ENCODE results near the gene SMYD1. TPM values are rescaled to one million over a fixed set of nuclear protein-coding genes. Genes with fewer than 3 reads are reported as not detected.

The SMYD1 gene
- total RNA-seq, 3 donors from 2014 or later (not counting 1 experiment from before 2014, with no cell fraction given): not detected

- Mint-ChIP-seq H3K27me3 (ENCODE audit: low read depth in 2 of 2) (peaks cover 2 to 29% of the 10 kb centered on the region in 2 donors), H3K36me3 (no peaks in the 10 kb centered on the region), H3K27ac (no peak overlapping the region), H3K9me3 (no peaks in the 10 kb centered on the region), H3K4me1 (no peaks in the 10 kb centered on the region), H3K4me3 (no peak overlapping the region)
- Histone ChIP-seq H3K27me3 (ENCODE audit: control insufficient read depth, insufficient read depth, low read length) (no peaks in the 10 kb centered on the region), H3K36me3 (ENCODE audit: control insufficient read depth, insufficient read depth, low read length) (no peaks in the 10 kb centered on the region), H3K9me3 (ENCODE audit: control insufficient read depth, insufficient read depth, low read length) (no peaks in the 10 kb centered on the region), H3K4me1 (ENCODE audit: control insufficient read depth, insufficient read depth, low read length) (no peaks in the 10 kb centered on the region), H3K4me3 (ENCODE audit: low read length) (no peak overlapping the region), H3K27ac (ENCODE audit: low read length) (no peak overlapping the region)
- 82% methylated on average over 5 of the region's 5 CpGs for WGBS (ENCODE audit: insufficient coverage)
- intact Hi-C loops (cut with micrococcal nuclease): no loop called here
- no peak for TF ChIP-seq CTCF (IDR thresholded peaks at IDR 0.05)
- ATAC-seq (no peak), DNase-seq (no peak)
Observed at GRCh38 chr2:88114889-88115288, 47.3 kb downstream of the SMYD1 start.

- H3K4me3 ChIP-seq (ENCODE audit: low read length): no peak overlapping the region
- no peak for DNase-seq
- intact Hi-C loops (cut with micrococcal nuclease): no loop called here
- Mint-ChIP-seq H3K27me3 (ENCODE audit: low read depth in 2 of 2) (peaks cover 3 to 33% of the 10 kb centered on the region in 2 donors), H3K4me3 (no peak overlapping the region), H3K27ac (no peak overlapping the region), H3K36me3 (no peaks in the 10 kb centered on the region), H3K4me1 (no peaks in the 10 kb centered on the region), H3K9me3 (no peaks in the 10 kb centered on the region)
- H3K4me1 ChIP-seq (ENCODE audit: control insufficient read depth, insufficient read depth, low read length): no peaks in the 10 kb centered on the region
- no peak for ATAC-seq
- no peak for TF ChIP-seq CTCF (IDR thresholded peaks at IDR 0.05)
- H3K36me3 ChIP-seq (ENCODE audit: control insufficient read depth, insufficient read depth, low read length): no peaks in the 10 kb centered on the region
- WGBS (ENCODE audit: insufficient coverage): 97% methylated on average over 8 of the region's 10 CpGs
- no peaks in the 10 kb centered on the region for H3K27me3 ChIP-seq (ENCODE audit: control insufficient read depth, insufficient read depth, low read length)
- no peaks in the 10 kb centered on the region for H3K9me3 ChIP-seq (ENCODE audit: control insufficient read depth, insufficient read depth, low read length)
- H3K27ac ChIP-seq (ENCODE audit: low read length): no peak overlapping the region
Observed at GRCh38 chr2:88115825-88116518, 48.3 kb downstream of the SMYD1 start.

- Histone ChIP-seq H3K27ac (ENCODE audit: low read length) (no peak overlapping the region), H3K36me3 (ENCODE audit: control insufficient read depth, insufficient read depth, low read length) (no peaks in the 10 kb centered on the region), H3K4me1 (ENCODE audit: control insufficient read depth, insufficient read depth, low read length) (no peaks in the 10 kb centered on the region), H3K4me3 (ENCODE audit: low read length) (no peak overlapping the region), H3K27me3 (ENCODE audit: control insufficient read depth, insufficient read depth, low read length) (no peaks in the 10 kb centered on the region), H3K9me3 (ENCODE audit: control insufficient read depth, insufficient read depth, low read length) (no peaks in the 10 kb centered on the region)
- Mint-ChIP-seq H3K27ac (no peak overlapping the region), H3K4me1 (no peaks in the 10 kb centered on the region), H3K36me3 (no peaks in the 10 kb centered on the region), H3K9me3 (no peaks in the 10 kb centered on the region), H3K4me3 (no peak overlapping the region), H3K27me3 (ENCODE audit: low read depth in 2 of 2) (peaks cover 9 to 42% of the 10 kb centered on the region in 2 donors)
- DNase-seq (no peak), ATAC-seq (no peak)
- intact Hi-C loops (cut with micrococcal nuclease): no loop called here
- no peak for TF ChIP-seq CTCF (IDR thresholded peaks at IDR 0.05)
- 91% methylated on average over 18 of the region's 18 CpGs for WGBS (ENCODE audit: insufficient coverage)
Observed at GRCh38 chr2:88116669-88117432, 49.2 kb downstream of the SMYD1 start.

Data from natural killer cell (primary cell).